K562 (cell line): ENCODE data around the gene FADS6. TPM values are rescaled to one million over a fixed set of nuclear protein-coding genes. Genes with fewer than 3 reads are reported as not detected.

Experiments used
- ATAC-seq: fragments of 200-7000 bp; cut with Tn5 transposase; 3 replicates; pipeline ENCODE4 v1.9.1; 2020; ENCODE audit warnings: moderate library complexity
- BruUV-seq: library from RNA; stranded (reverse); fragments of 400-500 nt; replicated peaks from 2 replicates; lab custom pipeline; 2021; lab: Mats Ljungman, UMichigan
- CTCF ChIA-PET: fragments of 300-600 bp; formaldehyde crosslinking; extraction: SDS; loops from one replicate; lab custom pipeline; 2021; ENCODE audit warnings: low intra/inter-chr PET ratio; lab: Yijun Ruan, JAX
- POLR2A ChIA-PET: fragments of 300-600, 350-650 bp; sonication (Branson Sonifier 250); formaldehyde crosslinking; extraction: SDS; loops from one replicate; lab custom pipeline; 2021; ENCODE audit warnings: antibody characterized with exemption, inconsistent platforms; lab: Yijun Ruan, JAX
- DNase-seq, 4 experiments: peaks; one replicate each; pipeline versions ENCODE4 v3.0.0 to v3.0.0-alpha.2; 2011 to 2018; ENCODE audit warnings: low spot score in 3 of 4, mixed read lengths in 3 of 4; ENCODE audit errors: extremely low read depth in 1 of 4
- FAIRE-seq: peaks from 2 replicates; lab custom pipeline; 2011; peaks lifted over from hg19 to GRCh38; lab: Jason Lieb, UNC
- H2AFZ ChIP-seq: 2 replicates; pipeline ENCODE4 v1.6.0; 2011; ENCODE audit warnings: low read depth, low read length, control low read depth, inconsistent platforms
- H3K27ac ChIP-seq: fragments of 200-600 bp; 3 replicates; pipeline ENCODE4 v1.8.0; 2011; ENCODE audit warnings: low read depth, mild to moderate bottlenecking, control low read depth, inconsistent platforms, low read length, moderate library complexity, mixed read lengths; ENCODE audit errors: extremely low read depth
- H3K27me3 ChIP-seq, 2 experiments: fragments of 300-600 bp in 1 of 2; 2 replicates in 1 of 2; 3 replicates in 1 of 2; pipeline versions ENCODE4 v1.6.0 to v1.8.0; 2011; ENCODE audit warnings: inconsistent platforms in 2 of 2, low read length in 2 of 2, mild to moderate bottlenecking in 1 of 2, mixed read lengths in 1 of 2, moderate library complexity in 1 of 2; ENCODE audit not compliant: control insufficient read depth in 2 of 2, insufficient read depth in 2 of 2
- H3K36me3 ChIP-seq: fragments of 300-600 bp; 3 replicates; pipeline ENCODE4 v1.8.0; 2011; ENCODE audit warnings: mild to moderate bottlenecking, low read length, inconsistent platforms; ENCODE audit not compliant: control insufficient read depth, insufficient read depth
- H3K4me1 ChIP-seq, 2 experiments: fragments of 200-600 bp in 1 of 2; replicated peaks in 1 of 2; 2 replicates in 1 of 2; 3 replicates in 1 of 2; pipeline versions ENCODE4 v1.5.1 to v1.8.0; 2011; ENCODE audit warnings: inconsistent platforms in 2 of 2, low read length in 2 of 2, mild to moderate bottlenecking in 1 of 2, mixed read lengths in 1 of 2, moderate library complexity in 1 of 2; ENCODE audit not compliant: control insufficient read depth in 2 of 2, insufficient read depth in 2 of 2
- H3K4me2 ChIP-seq: 2 replicates; pipeline ENCODE4 v1.6.1; 2011; ENCODE audit warnings: low read length, control low read depth, inconsistent platforms, mixed read lengths; ENCODE audit not compliant: insufficient read depth
- H3K4me3 ChIP-seq: fragments of 200-600 bp; sonication (generic), shearing (Covaris generic); 2 replicates; pipeline ENCODE4 v1.5.1; 2016; ENCODE audit warnings: control low read depth, inconsistent platforms
- H3K79me2 ChIP-seq: fragments of 200-600 bp; 3 replicates; pipeline ENCODE4 v1.8.0; 2011; ENCODE audit warnings: low read length, inconsistent platforms; ENCODE audit not compliant: control insufficient read depth, insufficient read depth
- H3K9ac ChIP-seq, 2 experiments: 2 replicates each; pipeline versions ENCODE4 v1.6.0 to v1.6.1; 2011; ENCODE audit warnings: low read depth in 2 of 2, low read length in 2 of 2, control low read depth in 1 of 2, inconsistent platforms in 1 of 2, mild to moderate bottlenecking in 1 of 2, mixed read lengths in 1 of 2; ENCODE audit not compliant: insufficient read depth in 1 of 2
- H3K9me1 ChIP-seq: one replicate; pipeline ENCODE4 v1.6.0; 2011; ENCODE audit warnings: inconsistent platforms, mild to moderate bottlenecking, low read length, moderate library complexity; ENCODE audit not compliant: control insufficient read depth, insufficient read depth
- H3K9me3 ChIP-seq: replicated peaks from 2 replicates; pipeline ENCODE4 v1.5.1; 2011; ENCODE audit warnings: low read depth, low read length, inconsistent platforms; ENCODE audit not compliant: control insufficient read depth, insufficient read depth
- H4K20me1 ChIP-seq: replicated peaks from 2 replicates; pipeline ENCODE4 v1.6.1; 2011; ENCODE audit warnings: low read length, inconsistent platforms, mixed read lengths; ENCODE audit not compliant: control insufficient read depth, insufficient read depth
- ARNT ChIP-seq, 2 experiments: fragments of 450-650 bp; IDR thresholded peaks; 2 replicates each; pipeline ENCODE4 v1.6.1; 2016; ENCODE audit warnings: mild to moderate bottlenecking in 1 of 2
- COPS2 ChIP-seq: fragments of 450-650 bp; conservative IDR thresholded peaks from 2 replicates; pipeline ENCODE4 v1.6.1; 2016; ENCODE audit warnings: mild to moderate bottlenecking, moderate library complexity
- CXXC5 ChIP-seq: fragments of 250-450 bp; sonication (Bioruptor Pico); IDR thresholded peaks from 2 replicates; pipeline ENCODE4 v1.8.0; 2022; ENCODE audit warnings: inconsistent platforms, mild to moderate bottlenecking, moderate library complexity
- NONO ChIP-seq, 2 experiments: fragments of 200-400 bp in 1 of 2; fragments of 450-650 bp in 1 of 2; formaldehyde crosslinking in 1 of 2; IDR thresholded peaks; 2 replicates each; pipeline ENCODE4 v1.6.1; 2017; ENCODE audit warnings: low read depth in 2 of 2, mild to moderate bottlenecking in 2 of 2, moderate library complexity in 2 of 2, low read length in 1 of 2
- TOE1 ChIP-seq, 2 experiments: fragments of 450-650 bp in 1 of 2; sonication (generic) in 1 of 2; formaldehyde crosslinking in 1 of 2; IDR thresholded peaks; 2 replicates each; pipeline versions ENCODE4 v1.7.1 to v1.8.0; 2016 to 2022; ENCODE audit warnings: borderline replicate concordance in 2 of 2, mild to moderate bottlenecking in 2 of 2, antibody characterized with exemption in 1 of 2, inconsistent platforms in 1 of 2, low read depth in 1 of 2, missing genetic modification reagents in 1 of 2, moderate library complexity in 1 of 2
- ZNF121 ChIP-seq: sonication (generic); formaldehyde crosslinking; conservative IDR thresholded peaks from 2 replicates; pipeline ENCODE4 v1.8.0; 2022; ENCODE audit warnings: missing genetic modification reagents
- ZNF668 ChIP-seq: fragments of 250-450 bp; sonication (Bioruptor Pico); IDR thresholded peaks from 2 replicates; pipeline ENCODE4 v1.8.0; 2022; ENCODE audit warnings: mild to moderate bottlenecking, inconsistent platforms
- ZNF764 ChIP-seq: fragments of 250-450 bp; sonication (Bioruptor Pico); IDR thresholded peaks from 2 replicates; pipeline ENCODE4 v1.4.0; 2020; ENCODE audit warnings: low read depth, mild to moderate bottlenecking, moderate library complexity
- WGBS: fragments of 100-300 bp; shearing (Covaris generic); methylation state at CpG from one replicate; pipeline ENCODE4 v1.1.6; 2016; ENCODE audit warnings: low coverage, mixed read lengths; ENCODE audit not compliant: insufficient coverage; ENCODE audit errors: missing lambda C conversion rate; 5-methylcytosine and 5-hydroxymethylcytosine counted together
- in situ Hi-C: fragments of 300-500 bp; cut with MboI; formaldehyde crosslinking; loops from 4 replicates; pipeline ENCODE4 v1.15.0; 2018; ENCODE audit warnings: inconsistent platforms, mixed read lengths
- intact Hi-C: fragments of 100-400 bp; cut with micrococcal nuclease; formaldehyde crosslinking; loops from 2 replicates; pipeline ENCODE4 v1.14.2; 2022
- polyA plus RNA-seq, 8 experiments: library from polyadenylated mRNA; depleted of rRNA in 4 of 8; stranded (reverse) in 5 of 8; unstranded in 3 of 8; fragments of >200 nt; fragmentation: Nextera tagmentation in 2 of 8; fragmentation: Illumina TruSeq in 1 of 8; extraction: Ambion mirVana in 2 of 8; extraction: Trizol in 1 of 8; gene quantifications; 2 replicates each; pipeline versions ENCODE4 v1.2.1 to v1.2.3, GENCODE V29; 2011 to 2014; ENCODE audit warnings: inconsistent platforms in 1 of 8, missing spikeins in 1 of 8
- total RNA-seq, 7 experiments: library from RNA; depleted of rRNA in 6 of 7; stranded (reverse); fragments of >200 nt in 6 of 7; fragmentation: Illumina TruSeq in 2 of 7; extraction: Trizol in 2 of 7; gene quantifications; 2 replicates each; pipeline versions ENCODE4 v1.2.1 to v1.2.3, GENCODE V29; 2011 to 2021; ENCODE audit warnings: low replicate concordance in 1 of 7
- TF ChIP-seq, protein P1 (sequence below): sonication (generic); formaldehyde crosslinking; IDR thresholded peaks from 2 replicates; pipeline ENCODE4 v1.8.0; 2022; ENCODE audit warnings: mild to moderate bottlenecking, missing genetic modification reagents
- TF ChIP-seq, protein P2 (sequence below): fragments of 250-450 bp; sonication (Bioruptor Pico); IDR thresholded peaks from 2 replicates; pipeline ENCODE4 v1.5.0; 2021; ENCODE audit warnings: mild to moderate bottlenecking, borderline replicate concordance
- TF ChIP-seq, protein P3 (sequence below): sonication (generic); formaldehyde crosslinking; IDR thresholded peaks from 2 replicates; pipeline ENCODE4 v1.8.1; 2023; ENCODE audit warnings: mild to moderate bottlenecking, missing genetic modification reagents
- TF ChIP-seq, protein P4 (sequence below): fragments of 450-650 bp; IDR thresholded peaks from 2 replicates; pipeline ENCODE4 v1.6.1; 2016; ENCODE audit warnings: antibody characterized with exemption

FADS6 gene
- total and polyA plus RNA-seq, 9 of the 15 experiments (the other 6 are each of a cell fraction or from before 2014, with no cell fraction given): 0.18 to 0.22 TPM; not detected in 7

DNA sequence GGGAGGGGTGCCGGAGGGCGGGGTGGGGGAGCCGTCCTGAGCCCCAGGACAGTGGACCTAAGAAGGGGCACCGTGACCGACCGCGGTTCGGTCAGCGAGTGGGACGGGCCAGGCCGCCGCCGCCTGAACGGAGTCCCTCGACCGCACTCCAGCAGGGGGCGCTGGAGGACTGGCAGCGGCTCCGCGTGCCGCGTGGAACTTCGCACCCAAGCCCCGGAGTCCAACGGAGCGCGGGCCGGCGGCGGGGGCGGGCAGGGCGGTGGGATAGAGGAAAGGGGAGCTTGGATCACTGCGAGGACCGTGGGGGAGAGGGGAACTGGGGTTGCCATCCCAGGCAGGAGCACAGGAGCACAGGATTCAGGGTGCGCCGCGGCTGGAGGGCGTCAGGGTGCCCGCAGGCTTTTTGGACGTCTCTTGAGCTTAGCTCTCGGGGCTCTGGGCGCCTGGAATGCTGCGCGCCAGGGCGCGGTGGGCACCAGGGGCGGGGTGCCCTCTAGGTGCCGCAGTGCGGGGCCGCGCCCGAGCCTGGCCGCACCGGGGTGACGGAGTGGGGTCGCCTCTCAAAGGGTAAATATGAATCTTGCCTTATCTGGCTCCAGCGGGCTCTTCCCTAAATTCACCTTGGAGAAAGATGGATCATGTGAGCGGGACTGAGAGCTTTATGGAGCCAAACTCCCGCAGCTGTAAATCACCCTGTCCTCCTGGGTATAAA lies 30.3 kb upstream of the FADS6 start:
- Histone ChIP-seq H3K9ac (peak overlapping the region; percentile 57 to 90; a peak in 3 of 4 replicates), H3K4me3 (peak overlapping the region; percentile 53), H3K27ac (peak overlapping the region; percentile 66; the same call in 2 of the 3 replicates), H2AFZ (peak overlapping the region; percentile 100), H4K20me1 (no peaks in the 10 kb centered on the region), H3K9me3 (no peaks in the 10 kb centered on the region), H3K79me2 (no peaks in the 10 kb centered on the region), H3K4me1 (peaks cover 18 to 55% of the 10 kb centered on the region in 2 experiments), H3K4me2 (peak overlapping the region; percentile 76), H3K27me3 (peaks cover 9 to 30% of the 10 kb centered on the region in 2 experiments; a peak in 4 of 5 replicates), H3K36me3 (no peaks in the 10 kb centered on the region), H3K9me1 (no peaks in the 10 kb centered on the region)
- DNase-seq (peak; percentile 82 to 91 (median 89)), FAIRE-seq (peak; percentile 35), ATAC-seq (peak; percentile 87)
- BruUV-seq: no TSS peak
- ChIA-PET POLR2A (interaction anchor here (0.7 to 1.5 kb wide), 4 partner anchors 8 to 55 kb away, joined by 3 to 5 read pairs (median 4); no protein-coding TSS in a partner anchor), CTCF (interaction anchor here (0.6 to 5.8 kb wide), 2 partner anchors 36 to 261 kb away, joined by 3 to 86 read pairs; no protein-coding TSS in a partner anchor)
- in situ Hi-C loops (loop anchor here (5.0 kb wide), 1 partner anchor 34 kb away; no protein-coding TSS in a partner anchor), intact Hi-C loops (loop anchor here (1.0 to 10.0 kb wide), 2 partner anchors 35 to 81 kb away; no protein-coding TSS in a partner anchor)
- WGBS: 11% methylated on average over 39 of the region's 59 CpGs
- TF ChIP-seq NONO (IDR thresholded peaks at IDR 0.05; ENCODE audit: low read depth in 2 of 2, low read length in 1 of 2) (no peak), CXXC5 (peak; percentile 58), ZNF764 (CRISPR knock-in tag) (no peak), ZNF121 (CRISPR knock-in tag) (0 out of 2 replicates have a peak, but pooled peaks have one; percentile 1), TOE1 (IDR thresholded peaks at IDR 0.05; ENCODE audit: borderline replicate concordance) (no peak; the same call in 1 of the 2 replicates), TOE1 (CRISPR knock-in tag; IDR thresholded peaks at IDR 0.05; ENCODE audit: borderline replicate concordance, low read depth) (no peak), ARNT (IDR thresholded peaks at IDR 0.05) (no peak), COPS2 (no peak), ZNF668 (CRISPR knock-in tag) (no peak)
- TF ChIP-seq, protein P1, sequence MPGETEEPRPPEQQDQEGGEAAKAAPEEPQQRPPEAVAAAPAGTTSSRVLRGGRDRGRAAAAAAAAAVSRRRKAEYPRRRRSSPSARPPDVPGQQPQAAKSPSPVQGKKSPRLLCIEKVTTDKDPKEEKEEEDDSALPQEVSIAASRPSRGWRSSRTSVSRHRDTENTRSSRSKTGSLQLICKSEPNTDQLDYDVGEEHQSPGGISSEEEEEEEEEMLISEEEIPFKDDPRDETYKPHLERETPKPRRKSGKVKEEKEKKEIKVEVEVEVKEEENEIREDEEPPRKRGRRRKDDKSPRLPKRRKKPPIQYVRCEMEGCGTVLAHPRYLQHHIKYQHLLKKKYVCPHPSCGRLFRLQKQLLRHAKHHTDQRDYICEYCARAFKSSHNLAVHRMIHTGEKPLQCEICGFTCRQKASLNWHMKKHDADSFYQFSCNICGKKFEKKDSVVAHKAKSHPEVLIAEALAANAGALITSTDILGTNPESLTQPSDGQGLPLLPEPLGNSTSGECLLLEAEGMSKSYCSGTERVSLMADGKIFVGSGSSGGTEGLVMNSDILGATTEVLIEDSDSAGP (CRISPR knock-in tag): no peak
- TF ChIP-seq, protein P2, sequence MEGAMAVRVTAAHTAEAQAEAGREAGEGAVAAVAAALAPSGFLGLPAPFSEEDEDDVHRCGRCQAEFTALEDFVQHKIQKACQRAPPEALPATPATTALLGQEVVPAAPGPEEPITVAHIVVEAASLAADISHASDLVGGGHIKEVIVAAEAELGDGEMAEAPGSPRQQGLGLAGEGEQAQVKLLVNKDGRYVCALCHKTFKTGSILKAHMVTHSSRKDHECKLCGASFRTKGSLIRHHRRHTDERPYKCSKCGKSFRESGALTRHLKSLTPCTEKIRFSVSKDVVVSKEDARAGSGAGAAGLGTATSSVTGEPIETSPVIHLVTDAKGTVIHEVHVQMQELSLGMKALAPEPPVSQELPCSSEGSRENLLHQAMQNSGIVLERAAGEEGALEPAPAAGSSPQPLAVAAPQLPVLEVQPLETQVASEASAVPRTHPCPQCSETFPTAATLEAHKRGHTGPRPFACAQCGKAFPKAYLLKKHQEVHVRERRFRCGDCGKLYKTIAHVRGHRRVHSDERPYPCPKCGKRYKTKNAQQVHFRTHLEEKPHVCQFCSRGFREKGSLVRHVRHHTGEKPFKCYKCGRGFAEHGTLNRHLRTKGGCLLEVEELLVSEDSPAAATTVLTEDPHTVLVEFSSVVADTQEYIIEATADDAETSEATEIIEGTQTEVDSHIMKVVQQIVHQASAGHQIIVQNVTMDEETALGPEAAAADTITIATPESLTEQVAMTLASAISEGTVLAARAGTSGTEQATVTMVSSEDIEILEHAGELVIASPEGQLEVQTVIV (CRISPR knock-in tag): no peak
- TF ChIP-seq, protein P3, sequence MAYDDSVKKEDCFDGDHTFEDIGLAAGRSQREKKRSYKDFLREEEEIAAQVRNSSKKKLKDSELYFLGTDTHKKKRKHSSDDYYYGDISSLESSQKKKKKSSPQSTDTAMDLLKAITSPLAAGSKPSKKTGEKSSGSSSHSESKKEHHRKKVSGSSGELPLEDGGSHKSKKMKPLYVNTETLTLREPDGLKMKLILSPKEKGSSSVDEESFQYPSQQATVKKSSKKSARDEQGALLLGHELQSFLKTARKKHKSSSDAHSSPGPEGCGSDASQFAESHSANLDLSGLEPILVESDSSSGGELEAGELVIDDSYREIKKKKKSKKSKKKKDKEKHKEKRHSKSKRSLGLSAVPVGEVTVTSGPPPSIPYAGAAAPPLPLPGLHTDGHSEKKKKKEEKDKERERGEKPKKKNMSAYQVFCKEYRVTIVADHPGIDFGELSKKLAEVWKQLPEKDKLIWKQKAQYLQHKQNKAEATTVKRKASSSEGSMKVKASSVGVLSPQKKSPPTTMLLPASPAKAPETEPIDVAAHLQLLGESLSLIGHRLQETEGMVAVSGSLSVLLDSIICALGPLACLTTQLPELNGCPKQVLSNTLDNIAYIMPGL (CRISPR knock-in tag): 0 out of 2 replicates have a peak, but pooled peaks have one; percentile 50
- TF ChIP-seq, protein P4, sequence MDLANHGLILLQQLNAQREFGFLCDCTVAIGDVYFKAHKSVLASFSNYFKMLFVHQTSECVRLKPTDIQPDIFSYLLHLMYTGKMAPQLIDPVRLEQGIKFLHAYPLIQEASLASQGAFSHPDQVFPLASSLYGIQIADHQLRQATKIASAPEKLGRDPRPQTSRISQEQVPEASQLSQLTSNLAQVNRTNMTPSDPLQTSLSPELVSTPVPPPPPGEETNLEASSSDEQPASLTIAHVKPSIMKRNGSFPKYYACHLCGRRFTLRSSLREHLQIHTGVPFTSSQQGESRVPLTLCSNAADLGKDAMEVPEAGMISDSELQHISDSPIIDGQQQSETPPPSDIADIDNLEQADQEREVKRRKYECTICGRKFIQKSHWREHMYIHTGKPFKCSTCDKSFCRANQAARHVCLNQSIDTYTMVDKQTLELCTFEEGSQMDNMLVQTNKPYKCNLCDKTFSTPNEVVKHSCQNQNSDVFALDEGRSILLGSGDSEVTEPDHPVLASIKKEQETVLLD: no peak
